GM19023 (cell line): ENCODE measurements around the gene HNRNPUL1.

ENCODE experiments used
- ATAC-seq: cut with Tn5 transposase; IDR thresholded peaks from one replicate; pipeline ENCODE4 v1.9.1; 2021; ENCODE audit warnings: mild to moderate bottlenecking, moderate library complexity; ENCODE audit not compliant: unreplicated experiment

Gene HNRNPUL1

DNA sequence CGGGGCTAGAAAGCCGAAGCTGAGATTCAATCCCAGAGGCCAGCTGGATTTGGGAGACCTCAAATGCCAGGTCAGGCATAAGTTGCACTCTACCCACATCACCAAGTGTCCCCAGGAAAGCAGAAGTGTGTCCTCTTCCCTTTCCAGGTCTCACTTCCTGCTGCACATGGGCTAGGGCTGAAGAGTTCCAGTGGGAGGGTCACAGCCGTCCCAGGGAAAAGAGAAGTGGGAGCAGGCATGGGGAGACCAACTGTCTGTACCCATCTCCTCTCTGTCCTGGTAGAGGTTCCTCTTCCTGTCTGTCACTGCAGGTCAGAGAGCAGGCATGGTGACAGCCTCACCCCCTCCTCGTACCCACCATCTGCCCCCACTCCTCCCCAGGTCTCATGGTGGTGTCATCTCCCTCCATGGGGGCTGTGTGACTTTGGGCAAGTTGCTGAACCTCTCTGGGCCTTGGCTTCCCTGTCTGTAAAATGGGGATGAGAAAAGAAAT, 30.4 kb upstream of the HNRNPUL1 start:
- no peak for ATAC-seq

DNA sequence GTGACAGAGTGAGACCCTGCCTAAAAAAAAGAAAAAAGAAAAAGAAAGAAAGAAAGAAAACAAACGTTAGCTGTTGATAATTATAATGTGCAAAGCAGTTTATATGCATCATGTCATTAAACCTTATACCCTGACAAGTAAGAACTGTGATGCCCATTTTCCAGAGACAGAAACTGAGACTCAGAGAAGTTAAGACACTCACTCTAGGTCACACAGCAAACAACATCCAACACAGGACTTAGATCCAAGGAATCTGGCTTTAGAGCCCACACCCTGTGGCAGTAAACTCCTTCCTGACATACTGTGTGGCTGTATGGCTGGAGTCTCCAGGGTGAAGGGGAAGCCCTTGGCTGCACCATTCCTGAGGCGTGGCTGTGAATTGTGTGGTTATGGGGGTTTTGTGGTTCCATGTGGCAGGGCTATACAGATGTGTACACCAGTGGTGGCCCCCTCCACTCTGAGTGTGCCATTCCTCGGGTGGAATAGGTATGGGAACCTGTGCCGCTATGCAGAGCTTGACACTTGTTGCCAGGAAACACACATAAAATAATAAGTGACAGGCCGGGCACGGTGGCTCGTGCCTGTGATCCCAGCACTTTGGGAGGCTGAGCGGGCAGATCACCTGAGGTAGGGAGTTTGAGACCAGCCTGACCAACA, 29.5 kb upstream of the HNRNPUL1 start:
- ATAC-seq, result no peak

DNA sequence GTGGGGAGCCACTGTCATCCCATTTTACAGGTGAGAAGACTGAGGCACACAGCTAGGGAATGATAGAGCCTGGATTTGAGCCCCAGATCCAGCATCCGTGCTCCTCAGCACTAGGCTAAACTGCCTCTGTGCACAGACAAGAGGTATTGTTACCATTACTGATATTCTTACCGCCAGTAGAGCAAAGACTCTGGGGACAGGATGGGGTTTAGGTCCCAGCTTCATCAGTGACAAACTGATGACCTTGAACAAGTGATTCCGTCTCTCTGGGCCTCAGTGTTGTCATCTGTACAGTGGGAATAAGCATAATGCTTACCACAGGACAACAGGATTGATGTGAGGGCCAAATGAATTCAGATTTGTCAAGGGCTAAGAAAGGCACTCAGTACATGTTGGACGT, 28.7 kb upstream of the HNRNPUL1 start:
- ATAC-seq, result no peak

DNA sequence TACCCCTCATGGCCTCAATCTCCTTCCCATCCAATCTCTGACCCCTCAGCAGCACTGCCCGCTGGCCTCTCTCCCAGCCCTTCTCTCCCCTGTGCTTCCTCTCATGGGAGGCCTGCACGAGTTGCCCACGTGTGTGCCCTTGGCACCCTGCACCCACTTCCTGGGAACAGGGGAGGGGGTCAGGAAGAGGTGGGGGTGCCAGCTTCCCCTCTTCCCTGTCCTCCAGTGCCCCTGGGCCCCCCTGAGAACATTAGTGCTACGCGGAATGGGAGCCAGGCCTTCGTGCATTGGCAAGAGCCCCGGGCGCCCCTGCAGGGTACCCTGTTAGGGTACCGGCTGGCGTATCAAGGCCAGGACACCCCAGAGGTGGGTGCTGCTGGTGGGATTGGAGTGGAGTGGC, 25.9 kb upstream of the HNRNPUL1 start:
- ATAC-seq, result no peak

DNA sequence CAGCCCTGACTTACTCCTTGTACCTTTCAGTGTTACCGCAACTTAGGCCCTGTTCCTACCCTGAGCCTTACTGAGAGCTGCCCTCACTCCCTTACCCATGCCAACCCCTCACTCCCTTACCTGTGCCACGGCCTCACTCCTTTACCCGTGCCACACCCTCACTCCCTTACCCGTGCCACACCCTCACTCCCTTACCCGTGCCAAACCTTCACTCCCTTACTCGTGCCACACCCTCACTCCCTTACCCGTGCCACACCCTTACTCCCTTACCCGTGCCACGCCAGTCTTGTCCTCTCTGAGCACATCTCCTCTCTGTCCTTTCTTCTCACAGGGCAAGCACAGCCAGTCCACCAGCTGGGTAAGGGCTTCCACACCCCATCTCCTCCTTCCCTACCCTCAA, 24.8 kb upstream of the HNRNPUL1 start:
- ATAC-seq, result no peak

DNA sequence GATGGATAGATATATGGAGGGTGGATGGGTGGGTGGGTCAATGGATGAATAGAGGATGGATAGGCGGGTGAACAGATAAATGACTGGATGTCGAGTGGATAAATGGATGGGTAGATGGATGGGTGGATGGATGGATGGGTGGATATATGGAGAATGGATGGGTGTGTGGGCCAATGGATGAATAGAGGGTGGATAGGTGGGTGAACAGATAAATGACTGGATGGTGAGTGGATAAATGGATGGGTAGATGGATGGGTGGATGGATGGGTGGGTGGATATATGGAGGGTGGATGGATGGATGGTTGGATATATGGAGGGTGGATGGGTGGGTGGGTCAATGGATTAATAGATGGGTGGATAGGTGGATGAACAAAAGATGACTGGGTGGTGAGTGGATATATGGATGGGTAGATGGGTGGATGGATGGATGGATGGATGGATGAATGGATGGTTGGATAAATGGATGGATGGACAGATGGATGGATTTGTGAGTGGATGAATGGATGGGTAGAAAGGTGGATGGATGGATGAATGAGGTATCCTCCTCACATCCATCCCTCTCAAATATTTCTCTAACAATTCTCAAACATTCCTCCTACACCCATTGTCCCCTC, 24.1 kb upstream of the HNRNPUL1 start:
- no peak for ATAC-seq

DNA sequence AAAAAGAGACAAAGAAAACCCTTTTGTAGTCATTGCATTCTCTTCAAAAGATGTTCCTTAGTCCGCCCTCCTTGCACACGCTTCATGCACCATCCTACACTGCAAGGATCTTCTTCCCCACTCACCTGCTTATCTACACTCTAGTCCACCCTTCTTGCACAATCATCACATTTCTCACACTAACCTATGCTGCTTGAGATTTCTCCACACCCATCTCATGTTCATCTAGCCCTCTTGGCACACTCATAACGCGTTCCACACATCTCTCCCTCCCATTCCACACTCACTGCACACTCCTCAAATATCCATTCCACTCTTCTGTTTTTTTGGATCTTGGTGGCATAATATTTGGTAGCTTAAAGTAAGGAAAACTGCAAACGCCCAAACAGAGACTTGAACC, 22.3 kb upstream of the HNRNPUL1 start:
- no peak for ATAC-seq

DNA sequence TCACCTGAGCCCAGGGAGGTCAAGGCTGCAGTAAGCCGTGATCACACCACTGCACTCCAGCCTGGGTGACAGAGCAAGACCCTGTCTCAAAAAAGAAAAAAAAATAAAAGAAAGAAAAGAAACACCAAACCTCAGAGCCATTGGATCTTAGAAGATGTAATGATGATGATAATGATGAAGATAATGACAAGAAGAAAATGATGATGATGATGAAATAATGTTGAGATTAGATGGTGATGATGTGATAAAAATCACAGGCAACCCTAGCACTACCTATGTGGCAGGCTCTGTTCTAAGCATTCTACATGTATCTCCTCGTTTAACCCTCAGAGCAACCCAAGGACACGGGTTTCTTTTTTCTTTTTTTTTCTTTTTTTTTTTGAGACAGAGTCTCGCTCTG, 20.1 kb upstream of the HNRNPUL1 start:
- ATAC-seq, result no peak

DNA sequence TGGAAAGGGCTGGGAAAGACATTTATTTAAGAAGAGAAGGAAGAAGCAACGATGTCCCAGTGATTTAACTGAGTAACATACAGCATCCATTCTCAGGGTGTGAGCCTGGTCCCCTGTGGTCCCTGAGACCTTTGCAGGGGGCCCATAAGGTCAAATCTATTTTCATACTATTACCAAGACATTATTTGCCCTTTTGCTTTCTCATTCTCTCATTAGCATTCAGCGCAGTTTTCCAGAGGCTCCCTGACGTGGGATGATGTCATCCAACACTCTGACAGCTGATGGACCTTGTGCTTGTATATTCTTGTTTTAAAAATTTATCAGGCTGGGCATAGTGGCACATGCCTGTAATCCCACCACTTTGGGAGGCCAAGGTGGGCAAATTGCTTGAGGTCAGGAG, 18.3 kb upstream of the HNRNPUL1 start:
- ATAC-seq, result no peak

DNA sequence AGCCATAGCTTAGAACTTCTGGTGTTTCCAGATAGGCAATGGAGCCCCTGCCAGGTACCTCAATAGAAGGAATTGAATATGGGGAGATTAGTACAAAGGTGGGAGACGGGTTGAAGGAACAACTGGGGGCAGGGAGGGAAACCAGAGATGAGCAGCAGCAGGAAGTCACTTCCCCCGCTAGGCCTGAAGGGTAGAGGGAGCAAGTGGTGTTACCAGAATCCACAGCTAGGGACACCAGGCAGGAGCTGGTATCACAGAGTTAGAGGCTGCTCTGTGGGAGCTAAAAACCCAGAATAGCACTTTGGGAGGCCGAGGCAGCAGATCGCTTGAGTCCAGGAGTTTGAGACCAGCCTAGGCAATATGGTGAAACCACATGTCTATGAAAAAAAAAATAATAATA, 15.3 kb upstream of the HNRNPUL1 start:
- no peak for ATAC-seq

DNA sequence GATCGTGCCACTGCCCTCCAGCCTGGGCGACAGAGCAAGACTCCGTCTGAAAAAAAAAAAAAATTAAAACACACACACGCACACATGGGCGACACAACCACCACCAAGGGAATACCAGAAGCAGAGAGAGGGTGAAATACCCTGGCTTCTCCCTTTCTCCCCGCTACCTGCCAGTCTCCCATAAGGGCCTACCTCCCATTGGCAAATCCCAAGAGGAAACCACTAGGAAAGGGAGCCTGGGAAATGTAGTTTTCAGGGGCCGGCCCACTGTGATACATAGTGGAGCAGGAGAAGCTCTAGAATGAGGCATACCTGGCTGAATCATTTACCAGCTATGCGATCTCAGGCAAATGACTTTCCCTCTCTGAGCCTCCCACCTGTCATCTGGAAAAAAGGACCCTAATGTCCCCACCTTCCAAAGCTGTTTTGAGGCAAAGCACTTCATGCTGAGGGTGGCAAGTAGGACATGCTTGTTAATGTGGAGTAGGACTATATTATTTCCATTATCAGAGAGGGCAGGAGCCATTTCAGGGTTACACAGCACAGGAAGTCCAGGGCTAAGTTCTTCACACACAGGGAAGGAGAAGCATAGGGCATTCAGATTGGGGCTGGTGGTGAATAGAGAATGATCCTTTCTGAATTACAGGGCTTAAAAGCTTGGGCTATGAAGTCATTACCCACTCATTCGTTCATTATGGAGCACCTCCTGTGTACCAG, 14.3 kb upstream of the HNRNPUL1 start:
- ATAC-seq, result no peak

DNA sequence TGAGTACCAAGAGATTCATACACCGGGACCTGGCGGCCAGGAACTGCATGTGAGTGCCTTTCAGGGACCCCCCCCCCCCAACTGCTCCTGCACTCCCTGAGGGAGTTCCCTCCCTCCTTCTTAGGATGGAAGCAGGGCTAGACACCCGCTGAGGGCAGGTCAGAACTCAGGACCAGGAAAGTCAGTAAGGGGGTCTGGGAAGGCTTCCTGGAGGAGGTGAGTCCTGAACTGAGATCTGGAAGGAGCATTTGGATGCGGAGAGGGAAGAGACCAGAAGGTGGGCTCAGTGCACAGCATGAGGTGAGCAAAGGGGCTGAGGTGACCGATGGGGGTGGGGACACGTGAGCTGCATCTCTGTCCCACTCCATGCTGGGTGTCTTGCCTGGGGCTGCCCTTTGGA, 10.5 kb upstream of the HNRNPUL1 start:
- ATAC-seq, result no peak

DNA sequence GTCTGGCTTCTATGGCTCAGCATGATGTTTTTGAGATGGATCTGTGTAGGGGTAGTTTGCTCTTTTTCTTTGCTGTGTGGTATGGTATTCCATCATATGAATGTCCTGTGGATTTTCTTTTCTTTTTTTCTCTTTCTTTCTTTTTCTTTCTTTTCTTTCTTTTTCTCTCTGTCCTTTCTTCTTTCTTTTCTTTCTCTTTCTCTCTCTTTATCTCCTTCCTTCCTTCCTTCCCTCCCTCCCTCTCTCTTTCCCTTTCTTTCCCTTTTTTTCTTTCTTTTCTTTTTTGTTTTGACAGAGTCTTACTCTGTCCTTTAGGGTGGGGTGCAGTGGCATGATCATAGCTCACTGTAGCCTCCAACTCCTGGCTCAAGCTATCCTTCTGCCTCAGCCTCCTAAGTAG, 9.0 kb upstream of the HNRNPUL1 start:
- no peak for ATAC-seq

DNA sequence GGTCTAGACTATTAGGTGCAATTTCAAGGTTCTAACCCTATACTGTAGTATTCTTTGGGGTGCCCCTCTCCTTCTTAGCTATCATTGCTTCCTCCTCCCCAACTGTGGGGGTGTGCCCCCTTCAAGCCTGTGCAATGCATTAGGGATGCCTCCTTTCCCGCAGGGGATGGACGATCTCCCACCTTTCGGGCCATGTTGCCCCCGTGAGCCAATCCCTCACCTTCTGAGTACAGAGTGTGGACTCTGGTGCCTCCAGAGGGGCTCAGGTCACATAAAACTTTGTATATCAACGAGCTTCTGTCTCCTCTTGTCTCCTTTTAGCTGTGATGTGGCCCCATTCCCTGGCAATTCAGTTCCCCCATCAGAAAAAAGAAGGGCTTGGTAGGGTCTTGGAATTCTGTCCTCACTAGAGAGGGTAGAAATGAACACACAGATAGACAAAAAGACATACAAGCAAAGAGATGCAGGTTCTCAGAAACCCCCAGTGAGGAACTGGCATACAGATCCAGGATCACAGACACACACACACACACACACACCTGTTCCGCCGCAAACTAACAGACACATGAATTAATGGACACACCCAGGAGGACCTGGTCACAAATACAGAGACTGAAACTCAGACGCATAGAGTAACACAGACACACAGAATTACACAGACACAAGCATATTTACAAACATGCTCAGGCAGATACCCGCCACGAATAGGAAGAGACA, 2.5 kb upstream of the HNRNPUL1 start:
- ATAC-seq, result no peak

DNA sequence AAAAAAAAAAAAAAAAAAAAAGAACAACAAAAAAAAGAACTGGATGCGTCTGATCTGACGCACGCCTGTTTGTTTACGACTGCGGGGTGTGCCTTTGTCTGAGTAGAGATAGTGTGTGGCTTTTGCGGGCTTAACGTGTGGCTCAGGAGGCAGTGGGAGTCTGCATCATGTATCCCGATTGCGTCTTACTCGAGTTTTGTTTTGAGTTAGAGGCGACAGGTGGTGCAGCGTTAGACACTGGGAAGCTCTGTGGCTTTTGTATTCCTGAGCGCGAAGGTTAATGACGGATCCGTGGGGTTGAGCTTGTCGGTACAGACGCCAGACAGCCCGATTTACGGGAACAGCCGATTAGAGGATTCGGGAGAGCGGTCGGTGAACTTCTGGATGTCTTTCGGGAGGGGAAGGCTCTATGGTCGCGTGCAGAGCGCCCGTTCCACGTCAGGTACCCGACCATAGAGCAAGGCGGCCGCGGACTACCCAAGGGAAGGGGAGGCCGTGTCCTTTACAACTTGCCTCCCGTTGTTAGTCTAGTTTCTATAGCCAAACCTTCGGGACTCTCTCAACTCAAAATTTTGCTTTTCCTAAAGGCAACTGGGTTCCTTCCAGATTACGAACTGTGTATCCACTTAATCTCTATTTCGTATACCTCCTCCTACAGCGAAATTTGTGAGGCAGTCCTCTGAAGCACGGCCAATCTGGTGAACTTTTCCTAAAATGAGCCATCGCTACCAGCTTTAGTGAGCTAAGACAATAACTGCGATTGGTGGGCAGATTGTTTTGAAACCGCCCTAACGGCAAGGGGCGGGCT, 926 bp upstream of the HNRNPUL1 start:
- ATAC-seq, result peak; percentile 5

DNA sequence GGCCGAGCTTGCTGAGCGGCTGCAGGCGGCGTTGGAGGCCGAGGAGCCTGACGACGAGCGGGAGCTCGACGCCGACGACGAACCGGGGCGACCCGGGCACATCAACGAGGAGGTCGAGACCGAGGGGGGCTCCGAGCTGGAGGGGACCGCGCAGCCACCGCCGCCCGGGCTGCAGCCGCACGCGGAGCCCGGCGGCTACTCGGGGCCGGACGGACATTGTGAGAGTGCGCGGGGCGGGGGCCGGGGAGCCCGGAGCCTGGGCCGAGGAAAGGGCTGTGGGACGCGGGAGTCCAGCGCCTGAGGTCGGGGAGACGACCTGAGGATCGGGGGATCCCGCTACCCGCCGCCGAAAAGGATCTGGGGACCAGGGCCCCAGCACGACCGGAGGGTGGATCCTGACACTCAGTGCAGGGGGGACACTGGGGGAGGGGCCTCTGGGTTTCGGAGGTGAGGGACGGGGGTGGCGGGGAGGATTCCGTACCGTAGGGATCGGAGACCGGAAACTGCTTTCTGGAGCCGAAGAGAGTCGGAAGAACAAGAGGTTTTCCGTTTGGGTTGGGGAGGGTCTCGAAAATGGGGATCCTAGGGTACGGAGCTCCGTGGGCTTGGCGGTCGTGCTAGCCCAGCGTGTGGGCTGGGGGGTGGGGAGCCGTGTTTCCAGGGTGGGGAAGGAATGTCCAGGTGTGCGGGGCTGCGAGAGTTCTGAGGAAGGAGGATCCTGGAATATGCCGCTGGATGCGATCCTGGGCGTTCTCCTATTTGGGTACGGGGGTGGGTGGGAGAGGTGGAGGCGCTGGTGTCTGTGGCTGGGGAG, 616 bp downstream of the HNRNPUL1 start:
- no peak for ATAC-seq

DNA sequence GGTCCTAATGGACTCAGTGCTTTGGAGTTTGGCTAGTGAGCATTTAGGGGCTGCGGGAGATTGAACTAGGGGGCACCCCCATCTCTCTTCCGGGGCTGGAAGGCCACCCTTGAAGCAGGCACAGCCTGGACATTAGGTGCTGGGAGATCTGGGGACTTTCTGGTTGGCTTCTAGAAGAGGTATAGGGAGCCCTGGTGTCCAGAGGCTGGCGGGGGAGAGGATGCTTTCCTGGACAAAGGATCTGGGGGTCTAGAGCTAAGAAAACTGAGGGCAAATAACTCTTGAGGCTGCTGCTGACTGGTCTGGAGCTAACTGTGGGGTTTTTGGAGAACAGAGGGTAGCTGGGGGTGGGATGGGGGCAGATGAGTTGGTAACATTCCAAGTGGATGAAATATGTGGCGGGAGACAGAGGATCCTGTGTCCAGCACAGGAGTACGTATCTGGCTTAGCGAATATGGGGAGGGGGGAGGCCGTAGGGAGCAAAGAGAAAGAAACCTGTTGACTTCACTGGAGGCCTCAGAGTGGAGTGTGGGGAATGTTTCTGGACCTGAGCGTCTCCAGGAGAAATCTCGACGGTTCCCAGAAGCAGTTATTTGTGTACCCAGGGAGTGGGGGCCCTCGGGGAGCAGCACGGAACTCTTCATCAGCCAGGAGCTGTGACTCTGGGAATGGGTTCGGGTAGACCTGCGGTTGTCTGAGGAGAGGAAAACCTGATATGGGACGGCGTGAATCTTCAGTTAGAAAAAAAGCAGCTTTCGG, 1.4 kb downstream of the HNRNPUL1 start:
- no peak for ATAC-seq

DNA sequence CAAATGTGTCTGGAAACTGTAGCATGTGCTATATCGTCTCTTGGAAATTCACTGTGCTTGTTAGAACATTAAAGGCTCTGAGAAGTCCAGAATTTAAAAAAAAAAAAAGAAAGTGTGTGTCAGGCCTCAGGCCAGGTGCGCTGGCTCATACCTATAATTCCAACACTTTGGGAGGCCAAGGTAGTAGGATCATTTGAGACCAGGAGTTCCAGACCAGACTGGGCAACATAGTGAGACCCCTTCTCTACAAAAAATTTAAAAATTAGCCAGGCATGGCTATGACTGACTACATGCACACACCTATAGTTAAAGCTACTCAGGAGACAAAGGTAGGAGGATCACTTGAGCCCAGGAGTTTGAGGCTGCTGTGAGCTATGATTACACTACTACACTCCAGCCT, 4.9 kb downstream of the HNRNPUL1 start:
- no peak for ATAC-seq

DNA sequence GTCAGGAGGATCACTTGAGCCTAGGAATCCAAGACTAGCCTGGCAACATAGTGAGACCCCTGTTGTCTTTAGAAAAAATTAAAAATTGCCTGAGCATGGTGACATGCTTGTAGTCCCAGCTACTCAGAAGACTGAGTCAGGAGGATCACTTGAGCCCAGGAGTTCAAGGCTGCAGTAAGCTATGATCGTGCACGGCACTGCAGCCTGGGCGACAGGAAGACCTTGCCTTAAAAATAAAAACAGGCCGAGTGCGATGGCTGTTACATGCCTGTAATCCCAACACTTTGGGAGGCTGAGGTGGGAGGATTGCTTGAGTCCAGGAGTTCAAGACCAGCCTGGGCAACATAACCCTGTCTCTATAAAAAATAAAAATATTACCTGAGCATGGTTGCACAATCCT, 5.4 kb downstream of the HNRNPUL1 start:
- no peak for ATAC-seq
